CD4-positive, alpha-beta T cell treated with Interleukin-15 for 4 hours (primary cell): Measurements from ENCODE around the gene KCNN3.
A peak's percentile ranks its signal among the peaks of the same experiment; 100 is the strongest.

Experiments
- DNase-seq: peaks from one replicate; pipeline ENCODE4 v3.0.0-alpha.2; 2020; ENCODE audit warnings: low spot score

Gene KCNN3

DNA sequence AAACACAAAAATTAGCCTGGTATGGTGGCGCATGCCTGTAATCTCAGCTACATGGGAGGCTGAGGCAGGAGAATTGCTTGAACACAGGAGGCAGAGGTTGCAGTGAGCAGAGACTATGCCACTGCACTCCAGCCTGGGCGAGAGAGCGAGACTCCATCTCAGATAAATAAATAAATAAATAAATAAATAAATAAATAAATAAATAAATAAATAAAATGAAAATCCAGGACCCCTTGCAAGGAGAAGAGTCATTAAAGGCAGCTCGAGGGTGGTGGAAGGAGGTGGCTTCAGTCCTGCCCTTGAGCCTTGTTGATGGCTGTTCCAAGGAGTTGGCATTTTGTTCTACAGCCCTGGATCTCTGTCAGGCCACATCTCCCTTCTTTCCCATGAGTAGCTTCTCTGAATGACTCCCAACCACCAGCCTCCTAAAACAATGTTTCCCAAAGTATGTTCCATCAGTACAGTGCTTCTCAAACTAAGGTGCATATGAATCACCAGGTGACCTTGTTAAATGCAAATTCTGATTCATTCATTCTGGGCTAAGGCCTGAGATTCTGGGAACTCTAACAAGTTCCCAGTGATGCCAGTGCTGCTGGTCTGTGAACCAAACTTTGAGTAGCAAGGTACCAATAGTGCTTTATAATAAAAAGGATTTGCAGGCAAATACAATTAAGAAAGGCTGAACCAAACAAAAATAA lies 99.0 kb downstream of the KCNN3 start:
- no peak for DNase-seq

DNA sequence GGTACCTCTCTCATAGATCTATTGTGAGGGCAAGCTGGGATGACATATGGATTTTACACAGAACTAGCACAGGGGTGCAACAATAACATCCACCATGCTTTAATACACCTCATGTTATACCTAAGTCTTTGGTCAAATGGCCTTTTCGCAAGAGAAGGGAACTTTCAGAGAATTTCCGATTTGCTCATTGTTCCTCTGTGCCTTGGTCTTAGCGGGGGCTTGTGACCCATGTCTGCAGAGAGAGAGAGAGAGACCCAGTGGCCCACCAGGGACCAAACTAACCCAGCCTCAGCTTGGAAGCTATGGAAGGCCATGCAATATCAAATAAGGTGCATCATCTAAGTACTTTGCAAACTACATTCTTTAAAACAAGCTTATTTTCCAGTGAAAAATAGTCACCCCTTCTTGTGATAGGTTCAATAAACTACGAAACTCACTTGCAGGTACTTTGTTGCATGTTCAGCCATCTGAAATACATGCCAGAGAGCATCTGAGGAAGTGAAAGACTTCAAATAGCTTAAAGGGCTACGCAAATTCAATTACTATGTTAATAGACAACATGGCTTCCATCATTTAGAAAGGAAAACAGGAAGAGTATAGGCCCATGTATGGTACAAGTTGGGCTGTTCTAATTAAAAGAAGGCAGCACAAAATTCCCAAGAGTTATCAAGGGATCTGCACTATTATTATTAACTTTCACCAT lies 100.7 kb downstream of the KCNN3 start:
- DNase-seq, result no peak

DNA sequence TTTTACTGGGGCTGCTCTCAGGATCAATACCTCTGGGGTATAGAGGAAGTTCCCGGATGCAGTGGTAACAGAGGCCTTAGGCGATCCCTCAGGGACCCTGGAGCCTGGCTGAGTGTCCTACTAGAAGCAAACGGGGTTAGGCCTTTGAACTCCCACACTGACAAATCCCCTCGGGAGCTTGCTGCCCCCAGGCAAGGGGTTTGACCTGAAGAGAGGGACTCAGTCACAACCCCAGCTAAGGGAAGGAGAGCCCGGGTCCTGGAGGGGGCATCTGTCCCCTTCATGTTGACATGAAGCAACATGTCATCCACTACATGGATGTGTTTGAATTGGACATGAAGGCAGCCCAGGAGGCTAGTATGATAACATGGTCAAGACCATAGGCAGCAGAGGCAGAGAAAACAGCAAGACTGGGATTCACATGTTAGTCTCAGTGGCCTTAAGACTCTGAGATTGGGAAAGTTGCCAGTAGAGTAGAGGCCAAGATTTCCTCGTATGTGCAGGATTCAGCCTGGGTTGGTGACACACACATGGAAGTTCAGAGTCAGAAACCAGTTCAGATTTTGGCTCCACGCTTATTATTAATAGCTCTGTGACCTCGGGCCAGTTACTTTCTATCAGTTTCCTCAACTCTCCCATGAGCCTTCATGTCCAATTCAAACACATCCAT lies 101.5 kb downstream of the KCNN3 start:
- DNase-seq, result no peak

DNA sequence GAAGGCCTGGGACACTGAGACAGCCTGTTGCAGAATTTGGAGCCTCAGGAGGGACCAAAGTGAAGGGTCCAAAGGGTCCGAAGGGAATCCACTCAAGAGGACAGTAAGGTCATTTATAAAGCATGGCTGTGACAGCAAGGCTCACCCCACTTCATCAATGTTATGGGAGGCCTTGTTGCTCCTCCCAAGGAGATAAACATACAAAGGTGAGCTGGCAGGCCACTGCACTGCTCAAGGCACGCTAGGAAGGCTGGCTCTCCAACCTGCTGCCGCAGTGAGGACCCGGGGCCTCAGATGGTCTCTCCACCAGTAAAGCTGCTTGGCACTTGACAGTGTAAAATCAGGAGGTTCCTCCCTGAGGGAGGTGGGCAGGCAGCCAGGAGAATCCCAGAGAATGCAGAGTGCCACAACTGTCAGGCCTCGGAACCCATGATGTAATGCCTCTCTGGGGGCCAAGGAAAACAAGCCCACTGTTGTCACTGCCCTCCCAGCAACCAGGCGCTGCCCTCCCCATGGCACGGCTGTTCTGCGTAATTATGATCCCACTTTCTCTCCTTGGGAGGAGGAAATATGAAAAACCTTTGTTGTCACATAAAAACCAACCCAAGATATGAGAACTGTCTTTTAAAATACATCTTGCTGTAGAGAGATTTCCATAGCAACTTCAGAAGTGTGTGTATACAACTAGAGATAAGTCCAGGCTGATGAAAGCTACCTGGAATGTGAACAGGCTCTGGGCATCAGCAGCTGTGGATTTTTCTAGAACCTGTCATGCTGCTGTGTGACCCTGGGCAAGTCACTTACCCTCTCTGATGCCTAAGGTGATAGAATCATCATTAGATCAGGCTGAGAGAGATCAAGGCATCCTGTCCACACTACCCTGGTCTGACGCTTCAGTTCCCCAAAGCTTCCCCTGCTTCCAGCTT lies 102.5 kb downstream of the KCNN3 start:
- no peak for DNase-seq

DNA sequence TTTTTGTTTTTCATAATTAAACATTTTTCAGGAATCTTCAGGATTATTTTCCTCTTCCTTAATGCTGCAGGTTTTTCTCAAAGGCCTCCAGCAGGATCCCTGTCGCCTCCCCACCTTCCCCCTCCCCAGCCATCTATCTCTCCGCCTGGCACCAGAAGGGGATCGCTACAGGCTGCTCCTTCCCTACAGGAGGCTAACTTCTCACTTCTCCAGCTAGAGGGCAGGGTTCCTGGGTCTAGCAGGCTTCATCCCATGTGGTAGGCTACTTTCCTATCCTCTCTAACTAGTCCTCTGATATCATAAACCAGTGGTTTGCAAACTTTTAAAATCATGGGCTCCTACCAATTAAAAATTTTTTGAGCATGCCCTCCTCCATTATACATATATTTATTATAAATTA lies 104.1 kb downstream of the KCNN3 start:
- no peak for DNase-seq

DNA sequence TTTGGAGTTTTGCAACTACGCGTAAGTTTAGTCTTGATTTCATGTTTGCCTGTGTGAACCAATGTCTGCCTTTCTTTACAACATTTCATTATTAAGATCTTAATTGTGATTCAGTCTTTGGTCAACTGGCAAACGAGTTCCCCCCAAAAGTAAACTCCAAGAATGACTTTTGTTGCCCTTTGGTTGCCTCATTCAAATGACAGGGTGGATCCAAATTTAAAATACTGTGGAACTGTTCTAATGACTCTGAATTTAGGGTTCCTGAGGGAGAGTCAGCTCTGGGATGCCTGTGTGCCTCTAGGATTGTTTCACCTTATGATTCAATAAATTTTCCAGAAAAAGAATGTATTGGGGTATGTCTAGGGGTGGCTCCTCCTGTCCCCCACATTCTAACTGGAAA lies 105.3 kb downstream of the KCNN3 start:
- DNase-seq, result no peak

DNA sequence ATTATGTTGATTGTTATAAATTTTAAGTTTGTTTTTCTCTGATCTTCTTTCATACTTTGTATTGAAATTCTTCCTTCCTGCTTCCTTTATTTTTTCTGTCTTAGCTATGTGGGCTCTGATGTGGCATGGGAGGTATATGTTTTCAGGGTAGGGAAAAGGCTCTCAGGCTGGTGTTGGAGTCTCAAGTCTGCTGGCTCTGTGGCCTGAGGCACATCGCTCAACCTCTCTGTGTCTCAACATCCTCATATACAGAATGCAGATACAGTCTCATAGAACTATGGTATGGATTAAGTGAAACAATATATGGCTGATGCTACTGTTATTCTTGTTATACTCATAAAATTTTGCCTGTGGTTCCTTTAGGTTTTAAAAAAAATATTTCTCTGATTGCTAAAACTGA lies 105.9 kb downstream of the KCNN3 start:
- no peak for DNase-seq

DNA sequence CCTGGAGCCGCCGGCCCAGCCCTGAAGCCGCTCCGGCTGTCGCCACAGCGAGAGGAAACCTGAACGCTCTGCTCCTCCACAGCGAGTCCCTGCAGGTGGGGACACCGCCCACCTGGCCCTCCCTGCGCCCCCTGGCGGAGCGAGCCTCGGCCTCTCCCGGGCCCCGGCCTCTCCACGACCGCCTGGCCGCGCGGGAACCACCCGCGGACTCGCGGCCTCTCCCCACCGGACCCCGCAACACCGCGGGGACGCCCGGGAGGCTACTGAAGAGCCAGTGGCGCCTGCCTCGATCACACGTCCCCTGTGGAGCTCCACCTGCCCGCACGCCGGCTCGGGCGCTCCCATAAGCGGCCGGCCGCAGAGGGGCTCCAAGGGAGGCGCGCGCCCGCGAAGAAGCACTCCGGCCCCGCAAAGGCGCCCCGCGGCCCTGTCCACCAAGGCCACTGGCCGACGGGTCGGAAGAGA lies 109.6 kb downstream of the KCNN3 start:
- DNase-seq, result peak; percentile 82

DNA sequence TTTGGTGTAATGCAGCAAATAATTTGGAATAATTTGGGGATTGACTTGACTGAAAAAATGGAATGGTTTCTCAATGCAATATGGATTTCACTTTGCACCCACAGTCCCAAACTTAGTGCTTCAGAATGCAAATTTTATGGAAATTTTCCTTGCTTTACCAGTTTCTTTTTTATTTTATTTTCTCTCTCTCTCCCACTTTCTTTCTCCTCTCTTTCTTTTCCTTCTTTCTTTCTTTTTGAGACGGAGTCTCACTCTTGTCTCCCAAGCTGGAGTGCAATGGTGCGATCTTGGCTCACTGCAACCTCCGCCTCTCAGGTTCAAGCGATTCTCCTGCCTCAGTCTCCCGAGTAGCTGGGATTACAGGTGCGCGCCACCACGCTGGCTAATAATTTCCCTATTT lies 110.3 kb downstream of the KCNN3 start:
- DNase-seq, result no peak

DNA sequence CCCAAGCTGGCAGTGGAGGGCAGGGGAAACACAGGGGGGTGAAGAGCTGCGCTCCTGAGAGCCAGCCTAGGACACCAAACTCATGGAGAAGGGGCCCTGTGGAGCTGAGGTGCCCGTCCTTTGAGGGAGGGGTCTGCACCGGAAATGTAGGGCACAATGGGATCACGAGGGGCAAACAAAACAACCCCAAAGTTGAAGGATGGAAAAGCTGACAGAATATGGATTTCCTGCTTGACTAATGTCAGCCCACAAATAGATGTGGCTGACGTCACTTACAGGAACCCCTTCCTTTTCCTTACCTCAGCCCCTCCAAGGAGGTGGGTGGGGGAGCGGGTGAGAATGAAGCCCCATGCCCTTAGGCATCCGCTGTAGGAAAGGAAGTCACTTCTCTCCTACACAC lies 110.9 kb downstream of the KCNN3 start:
- DNase-seq, result peak; percentile 3

DNA sequence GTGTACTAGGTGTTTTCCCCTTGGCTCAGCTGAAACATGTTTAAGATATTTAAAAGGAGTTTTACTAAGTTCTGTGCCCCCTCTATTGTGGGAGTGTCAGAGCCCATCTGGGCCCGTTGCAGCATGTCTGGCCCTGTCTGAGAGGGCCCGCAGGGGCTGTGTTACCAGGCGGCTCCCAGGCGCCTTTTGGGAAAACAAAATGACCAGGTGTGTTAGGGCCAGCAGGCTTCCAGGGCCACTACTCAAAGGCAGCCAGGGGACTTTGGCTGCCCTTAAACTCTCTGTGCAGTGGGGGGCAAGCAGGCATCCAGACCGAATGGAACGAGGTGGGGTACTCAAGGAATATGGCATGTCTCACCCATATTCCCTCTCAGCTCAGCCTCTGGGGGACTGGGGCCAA lies 111.7 kb downstream of the KCNN3 start:
- DNase-seq, result no peak

DNA sequence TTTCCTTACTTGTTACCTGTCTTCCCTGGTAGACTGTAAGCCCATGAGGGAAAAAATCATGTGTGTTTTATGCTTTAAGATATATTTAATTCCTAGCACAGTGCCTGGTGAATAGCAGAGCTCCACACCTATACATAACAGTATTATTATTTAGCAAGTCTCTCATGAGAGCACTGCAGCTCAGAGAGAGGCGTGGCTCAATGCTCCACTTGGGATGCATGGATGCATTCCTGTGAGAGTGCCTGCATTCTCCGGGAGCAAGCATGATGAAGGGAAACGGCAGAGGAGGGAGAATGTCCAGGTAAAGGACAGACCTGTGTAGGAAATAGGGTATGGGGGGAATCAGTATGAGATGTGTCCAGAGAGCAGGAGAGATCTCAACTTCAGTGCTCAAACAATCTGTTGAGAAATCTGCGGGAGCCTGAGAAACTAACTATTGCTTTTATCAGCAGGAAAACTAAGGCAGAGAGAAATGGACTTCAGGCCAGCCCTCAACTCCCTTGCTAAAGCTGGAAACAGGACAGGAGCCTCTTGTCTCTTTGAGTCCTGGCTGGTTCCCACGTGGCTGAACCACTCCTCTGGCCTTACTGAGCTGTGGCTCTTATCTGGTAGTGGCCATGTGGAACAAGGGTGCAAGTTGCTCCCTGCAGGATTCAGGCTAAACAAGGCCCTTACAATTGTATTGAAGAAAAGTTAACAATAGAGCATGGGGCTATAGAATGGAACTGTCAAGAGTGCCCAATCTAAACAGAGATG lies 113.1 kb downstream of the KCNN3 start:
- DNase-seq, result no peak

DNA sequence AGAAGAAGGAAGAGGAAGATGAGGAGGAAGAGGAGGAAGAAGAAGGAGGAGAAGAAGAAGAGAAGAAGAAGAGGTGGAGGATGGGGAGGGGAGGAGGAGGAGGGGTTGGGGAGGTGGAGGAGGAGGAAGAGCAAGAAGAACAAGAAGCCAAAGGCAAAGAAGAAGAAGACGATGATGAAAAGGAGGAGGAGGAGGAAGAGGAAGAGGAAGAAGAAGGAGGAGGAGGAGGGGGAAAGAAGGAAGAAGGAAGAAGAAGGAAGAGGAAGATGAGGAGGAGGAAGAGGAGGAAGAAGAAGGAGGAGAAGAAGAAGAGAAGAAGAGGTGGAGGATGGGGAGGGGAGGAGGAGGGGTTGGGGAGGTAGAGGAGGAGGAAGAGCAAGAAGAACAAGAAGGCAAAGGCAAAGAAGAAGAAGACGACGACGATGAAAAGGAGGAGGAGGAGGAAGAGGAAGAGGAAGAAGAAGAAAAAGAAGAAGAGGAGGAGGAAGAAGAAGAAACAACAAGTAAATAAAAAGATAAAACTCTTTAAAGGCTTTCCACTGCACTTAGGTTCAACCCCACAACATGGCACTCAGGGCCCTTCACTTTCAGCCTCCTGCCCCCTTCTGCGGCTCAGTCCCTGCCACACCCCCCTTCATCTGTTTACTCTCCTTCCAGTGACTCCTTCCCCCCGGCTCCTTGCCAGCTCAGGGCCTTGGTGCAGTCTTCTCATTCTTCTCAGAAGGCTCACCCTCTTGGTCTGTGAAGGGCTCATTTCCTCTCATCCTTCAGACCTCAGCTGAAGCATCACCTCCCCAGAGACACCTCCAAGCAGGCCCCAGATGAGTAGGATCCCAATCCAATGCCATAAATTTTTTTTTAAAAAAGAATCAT lies 114.0 kb downstream of the KCNN3 start:
- DNase-seq, result no peak

DNA sequence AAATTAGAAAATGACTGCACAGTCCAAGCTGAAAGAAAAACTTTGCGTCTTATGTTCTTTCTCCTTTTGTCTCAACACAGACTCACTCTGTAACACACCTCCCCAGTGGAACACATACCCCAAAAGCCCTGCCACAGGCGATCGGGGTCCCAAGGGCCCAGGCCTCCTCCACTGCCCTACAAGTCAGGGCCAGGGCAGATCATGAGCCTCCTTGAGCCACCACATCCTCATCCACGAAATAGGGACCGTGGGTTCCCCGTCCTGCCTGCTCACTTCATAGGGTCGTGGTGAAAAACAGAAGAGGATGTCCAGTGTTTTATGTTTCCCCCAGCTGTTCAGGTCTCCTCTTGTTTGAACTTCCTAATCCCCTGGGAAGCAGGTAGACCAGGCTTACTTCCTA lies 116.7 kb downstream of the KCNN3 start:
- DNase-seq, result no peak

DNA sequence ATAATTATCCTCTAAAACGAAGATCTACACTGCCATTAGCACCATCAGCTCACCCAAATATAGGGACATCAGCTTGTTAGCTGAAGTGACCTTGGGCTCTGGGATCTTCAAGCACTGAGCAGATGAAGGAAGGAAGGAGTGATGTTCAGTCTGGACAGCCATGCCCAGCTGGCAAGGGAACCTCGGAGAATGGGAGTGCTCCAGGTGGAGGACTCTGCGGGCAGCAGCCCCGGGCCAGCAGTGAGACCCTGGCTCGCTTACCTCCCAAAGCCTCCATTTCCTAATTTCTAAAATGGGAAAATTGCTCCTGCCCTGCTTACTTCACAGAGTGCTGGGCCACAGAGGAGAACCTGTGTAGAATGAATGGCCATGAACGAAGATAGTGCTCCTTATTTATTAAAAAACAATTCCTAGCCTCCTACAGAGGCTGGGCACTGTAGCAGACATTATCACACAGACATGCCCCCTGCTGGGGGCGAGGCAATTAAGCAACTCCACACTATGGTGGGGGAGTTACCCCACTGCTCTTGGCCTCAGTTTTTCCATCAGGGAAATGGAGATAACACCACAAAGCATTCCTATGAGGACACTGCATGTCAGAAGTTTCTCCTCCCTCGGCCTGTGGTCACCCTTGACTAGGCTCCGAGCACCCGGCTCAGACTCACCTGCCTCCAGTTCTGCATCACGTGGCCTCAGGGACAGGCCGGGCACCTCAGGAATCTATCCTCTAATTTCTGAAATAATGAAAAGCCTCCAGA lies 117.6 kb downstream of the KCNN3 start:
- no peak for DNase-seq

DNA sequence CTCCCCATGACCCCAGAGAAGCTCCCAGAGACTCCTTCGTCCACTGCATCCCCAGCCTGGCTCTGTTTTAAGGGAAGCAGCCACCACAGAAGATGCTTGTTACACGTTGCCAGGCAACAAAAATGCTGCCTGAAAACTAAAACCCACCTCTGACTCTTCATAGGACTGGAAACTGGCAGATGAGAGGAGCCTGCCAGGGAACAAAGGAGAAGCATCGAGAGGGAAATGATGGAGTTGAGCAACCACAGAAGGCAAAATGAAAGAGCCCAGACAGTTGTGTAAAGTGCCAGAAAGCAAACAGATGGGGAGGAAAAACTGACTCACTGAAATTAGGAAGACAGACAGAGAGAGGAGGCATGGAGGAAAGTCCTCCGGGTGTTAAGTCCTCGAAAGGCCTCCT lies 118.4 kb downstream of the KCNN3 start:
- DNase-seq, result no peak

DNA sequence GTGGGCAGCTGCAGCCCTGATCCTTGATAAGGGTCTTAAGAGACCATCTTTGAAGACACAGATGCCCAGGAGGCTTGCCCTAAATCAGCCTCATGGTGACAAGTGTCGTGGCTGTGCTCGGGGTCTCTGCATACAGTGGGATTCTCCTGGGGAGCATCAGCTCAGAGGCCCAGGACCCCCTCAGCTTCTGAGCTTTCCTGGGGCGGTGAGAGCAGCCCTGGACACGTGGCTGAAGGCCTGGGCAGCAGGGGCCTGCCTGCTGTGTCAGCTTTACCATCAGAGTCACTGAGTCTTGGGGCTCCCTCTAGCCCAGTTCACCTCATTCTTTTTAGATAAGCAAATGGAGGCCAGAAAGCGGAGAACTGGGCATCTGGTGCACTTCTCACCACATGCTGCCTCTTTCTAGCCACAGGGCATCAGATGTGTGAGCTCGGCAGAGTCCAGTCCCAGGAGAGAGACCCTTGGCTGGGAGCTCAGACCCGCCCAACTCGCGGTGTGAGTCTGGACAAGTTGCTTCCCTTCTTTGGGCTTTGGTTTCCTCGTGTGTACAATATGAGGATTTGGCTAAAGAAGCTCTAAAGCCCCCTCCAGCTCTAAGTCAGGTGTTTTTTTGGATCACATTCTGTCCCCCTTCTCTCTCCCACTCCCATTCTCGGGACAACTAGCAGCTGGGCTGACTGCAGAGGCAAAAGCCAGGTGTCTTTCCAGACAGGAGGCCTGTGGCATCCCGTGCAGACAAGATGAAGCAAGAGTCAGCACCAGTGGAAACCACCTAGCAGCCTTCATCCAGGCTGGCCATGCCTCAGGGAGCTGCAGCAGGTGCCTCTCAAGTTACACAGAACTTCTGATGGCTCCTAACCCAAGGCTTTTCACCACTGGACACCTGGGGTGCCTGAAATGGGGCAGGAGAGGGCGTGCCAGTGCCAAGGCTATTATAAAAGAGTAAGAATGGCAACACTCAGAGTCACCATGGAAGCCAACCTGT lies 119.1 kb downstream of the KCNN3 start:
- DNase-seq, result no peak

DNA sequence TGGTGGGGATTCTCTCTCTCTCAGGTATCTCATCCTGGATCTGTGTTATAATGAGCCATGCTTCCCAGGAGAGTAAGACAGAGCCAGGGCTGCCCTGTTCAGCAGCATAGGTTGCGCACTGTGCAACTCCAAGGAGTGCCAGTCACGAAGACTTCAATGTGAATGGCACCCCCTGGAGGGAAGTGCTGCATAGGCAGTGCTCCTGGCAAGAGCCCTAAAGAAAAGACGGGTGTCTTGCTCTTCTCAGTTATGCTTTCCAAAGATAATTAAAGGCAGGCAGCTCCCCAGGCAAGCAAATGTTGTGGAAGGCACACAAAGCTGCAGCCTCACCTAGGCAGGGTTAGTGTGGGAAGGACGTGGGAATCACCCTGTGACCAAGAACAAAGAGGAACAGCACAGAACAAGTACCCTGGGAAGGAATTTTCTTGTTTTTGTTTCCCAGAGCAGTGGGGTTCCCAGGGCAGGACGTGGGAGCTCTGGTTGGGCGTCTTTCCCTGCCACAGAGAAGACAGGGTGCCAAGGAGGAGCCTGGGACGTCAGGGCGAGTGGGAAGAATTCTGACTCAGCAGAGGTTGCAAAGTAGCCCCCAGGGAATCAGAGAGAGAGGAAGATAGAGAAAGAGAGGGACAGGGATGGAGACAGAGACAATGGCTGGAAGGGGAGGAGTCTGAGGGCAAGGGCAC lies 120.9 kb downstream of the KCNN3 start:
- no peak for DNase-seq
